Measurements from ENCODE around the gene MYBPHL.
"Not testable (repeated sequence)": the region's sequence is repeated elsewhere in the genome, so short reads cannot be mapped to it uniquely, and the experiment has no call there.

Gene MYBPHL

DNA sequence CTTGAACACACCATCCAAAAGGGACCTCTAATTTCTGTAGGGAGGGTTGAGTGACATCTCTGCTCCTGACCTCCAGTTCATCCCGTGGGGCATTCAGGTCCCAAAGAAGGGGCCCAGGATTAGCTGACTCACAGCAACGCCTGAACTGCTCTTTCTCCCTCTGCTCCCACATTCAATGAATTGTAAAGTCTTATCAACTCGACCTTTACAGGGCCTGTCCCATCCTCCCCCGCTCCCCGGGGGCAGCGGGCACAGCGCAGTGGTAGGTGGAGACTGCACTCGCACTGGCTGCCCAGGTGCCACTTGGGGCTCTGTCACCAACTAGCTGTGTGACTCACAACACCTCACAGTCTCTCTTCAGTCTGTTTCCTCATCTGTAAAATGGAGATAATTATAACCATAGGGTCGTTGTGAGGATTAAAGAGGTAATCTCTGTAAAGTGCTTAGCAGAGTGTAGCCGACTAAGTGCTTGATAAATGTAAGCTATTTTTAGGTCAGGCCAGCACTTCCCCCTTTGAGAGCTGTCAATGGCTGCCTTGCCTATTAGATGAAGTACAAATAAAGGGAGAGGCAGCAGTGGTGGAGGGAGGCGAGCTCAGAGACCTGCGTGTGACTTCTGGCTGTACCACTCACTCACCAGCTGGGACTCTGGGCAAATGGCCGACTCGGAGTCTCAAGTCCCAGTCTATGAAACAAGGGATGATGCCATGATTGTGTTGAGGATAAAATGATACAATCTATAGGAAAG lies 637 bp upstream of the MYBPHL start:
- no peak for DNase-seq (ENCODE audit: low read depth in 1 of 2, low spot score in 1 of 2)

DNA sequence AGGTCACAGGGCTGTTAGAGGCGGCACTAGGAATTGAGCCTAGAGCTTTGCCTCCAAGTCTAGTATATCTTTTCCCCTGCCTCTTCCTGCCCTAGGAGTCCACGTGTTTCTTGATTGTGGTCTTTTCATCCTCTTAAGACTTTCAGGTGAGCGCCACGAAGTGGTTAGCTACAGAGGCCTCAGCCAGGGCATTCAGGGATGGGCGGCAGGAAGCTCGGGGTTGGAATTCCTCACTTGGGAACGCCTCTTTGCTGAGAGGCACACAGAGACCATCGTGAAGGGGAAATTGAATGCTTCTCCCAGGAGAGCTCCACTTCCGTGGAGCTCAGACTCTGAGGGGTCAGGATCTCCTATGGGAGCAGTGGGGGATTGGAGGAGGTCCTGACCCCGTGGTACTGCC lies 820 bp downstream of the MYBPHL start:
- DNase-seq (ENCODE audit: low read depth in 1 of 2, low spot score in 1 of 2), result not testable (repeated sequence)

DNA sequence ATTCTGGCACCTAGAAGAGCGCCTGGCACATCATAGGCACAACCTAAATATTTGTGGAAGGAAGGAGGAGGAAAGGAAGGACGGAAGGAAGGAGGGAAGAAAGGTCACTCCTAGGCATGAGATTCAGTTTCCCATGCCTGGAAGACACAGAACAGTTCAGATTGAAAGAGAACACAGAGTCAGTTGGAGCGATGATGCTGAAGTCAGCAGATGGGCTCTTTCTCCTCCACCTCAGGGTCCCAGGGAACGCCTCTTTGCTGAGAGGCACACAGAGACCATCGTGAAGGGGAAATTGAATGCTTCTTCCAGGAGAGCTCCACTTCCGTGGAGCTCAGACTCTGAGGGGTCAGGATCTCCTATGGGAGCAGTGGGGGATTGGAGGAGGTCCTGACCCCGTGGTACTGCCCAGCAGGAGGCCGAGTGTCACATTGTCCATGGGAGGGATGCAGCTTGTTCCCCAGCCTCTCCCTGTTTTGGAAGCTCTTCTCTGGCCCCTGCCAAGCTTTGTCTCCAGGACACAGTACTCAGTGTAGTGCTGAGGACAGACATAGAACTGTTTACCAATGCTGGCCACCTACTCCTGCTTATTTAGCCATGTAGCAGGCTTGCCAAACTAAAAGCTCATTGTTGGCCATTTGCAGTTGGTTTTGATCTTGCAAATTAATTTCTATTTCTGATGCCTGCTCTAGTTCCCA lies 2.4 kb downstream of the MYBPHL start:
- no peak for DNase-seq (ENCODE audit: low read depth in 1 of 2, low spot score in 1 of 2)

DNA sequence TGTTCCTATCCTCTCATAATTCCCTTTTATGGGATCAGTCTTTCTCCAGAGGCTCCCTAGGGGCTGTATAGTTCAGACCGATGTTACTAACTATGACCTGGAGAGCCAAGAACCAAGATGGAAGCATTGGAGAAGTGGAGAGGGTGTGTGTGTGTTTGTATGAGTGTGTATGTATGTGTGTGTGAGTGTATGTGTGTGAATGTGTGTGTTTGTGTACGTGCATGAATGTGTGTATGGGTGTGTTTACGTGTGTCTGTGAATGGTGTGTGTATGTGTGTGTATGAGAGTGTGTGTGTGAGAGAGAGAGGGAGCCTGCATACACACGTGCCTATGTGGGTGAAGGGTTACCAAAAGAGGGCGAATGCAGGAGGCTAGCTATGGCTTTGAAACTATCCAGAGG lies 4.9 kb downstream of the MYBPHL start:
- no peak for DNase-seq (ENCODE audit: low read depth in 1 of 2, low spot score in 1 of 2)

DNA sequence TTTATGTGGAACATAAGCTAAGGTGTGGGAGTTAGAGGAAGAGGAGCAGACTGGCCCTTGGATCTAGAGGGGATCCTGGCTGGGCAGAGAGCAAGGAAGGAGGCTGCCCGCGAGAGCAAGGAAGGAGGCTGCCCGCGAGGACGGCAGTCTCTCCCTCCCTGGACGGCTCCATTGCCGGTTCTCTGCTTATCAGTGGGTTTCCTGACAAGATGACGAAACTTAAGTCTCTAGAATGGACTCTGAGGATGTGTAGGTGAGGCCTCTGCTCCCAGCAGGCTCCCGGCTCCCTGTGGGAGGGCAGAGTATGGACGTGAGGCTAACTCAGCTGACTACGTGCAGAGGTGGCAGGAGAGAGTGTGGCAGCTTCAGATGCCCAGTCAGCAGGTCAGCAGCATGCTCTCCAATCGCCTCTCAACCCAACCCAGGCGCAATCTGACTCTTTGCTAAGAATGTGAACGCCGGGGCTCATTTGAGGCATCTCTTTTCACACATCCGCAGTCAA lies 6.1 kb downstream of the MYBPHL start:
- DNase-seq (ENCODE audit: low read depth in 1 of 2, low spot score in 1 of 2), result no peak

DNA sequence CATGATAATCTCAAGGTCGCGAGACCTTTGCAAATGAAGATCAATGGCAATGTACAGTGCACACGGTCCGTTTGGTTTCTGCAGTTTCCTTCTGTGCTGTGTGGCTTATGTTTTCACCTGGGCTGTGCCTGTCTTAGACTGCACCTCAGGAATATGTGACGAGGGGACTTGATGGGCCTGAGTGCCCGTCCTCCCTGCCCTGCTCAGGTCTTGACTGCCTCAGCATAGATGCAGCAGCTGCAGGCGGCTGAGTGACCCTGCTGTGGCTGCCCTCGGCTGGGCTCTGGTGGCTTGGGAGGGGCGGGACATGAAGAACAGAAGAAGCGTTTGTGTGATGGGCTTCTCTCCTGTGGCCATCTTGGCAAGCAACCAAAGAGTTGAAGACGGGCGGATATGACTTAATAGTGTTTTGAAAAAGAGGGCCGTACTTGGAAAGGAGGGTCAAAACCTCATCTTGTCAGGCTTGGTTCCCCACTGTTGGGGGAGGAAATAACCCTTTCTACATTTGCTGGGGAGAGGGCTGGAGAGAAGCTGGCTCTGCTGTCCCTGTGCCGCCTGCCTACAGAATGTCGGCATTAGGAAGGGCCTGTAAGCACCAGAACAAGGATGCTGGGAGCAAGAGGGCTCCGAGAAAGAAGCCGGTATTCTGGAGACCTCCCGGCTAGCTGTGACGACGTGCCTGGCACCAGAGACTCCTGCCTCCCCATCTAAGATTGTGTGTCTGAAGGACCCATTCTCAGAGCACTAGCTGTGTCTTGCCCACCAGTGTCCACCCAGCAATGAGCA lies 7.1 kb downstream of the MYBPHL start:
- DNase-seq (ENCODE audit: low read depth in 1 of 2, low spot score in 1 of 2), result no peak

DNA sequence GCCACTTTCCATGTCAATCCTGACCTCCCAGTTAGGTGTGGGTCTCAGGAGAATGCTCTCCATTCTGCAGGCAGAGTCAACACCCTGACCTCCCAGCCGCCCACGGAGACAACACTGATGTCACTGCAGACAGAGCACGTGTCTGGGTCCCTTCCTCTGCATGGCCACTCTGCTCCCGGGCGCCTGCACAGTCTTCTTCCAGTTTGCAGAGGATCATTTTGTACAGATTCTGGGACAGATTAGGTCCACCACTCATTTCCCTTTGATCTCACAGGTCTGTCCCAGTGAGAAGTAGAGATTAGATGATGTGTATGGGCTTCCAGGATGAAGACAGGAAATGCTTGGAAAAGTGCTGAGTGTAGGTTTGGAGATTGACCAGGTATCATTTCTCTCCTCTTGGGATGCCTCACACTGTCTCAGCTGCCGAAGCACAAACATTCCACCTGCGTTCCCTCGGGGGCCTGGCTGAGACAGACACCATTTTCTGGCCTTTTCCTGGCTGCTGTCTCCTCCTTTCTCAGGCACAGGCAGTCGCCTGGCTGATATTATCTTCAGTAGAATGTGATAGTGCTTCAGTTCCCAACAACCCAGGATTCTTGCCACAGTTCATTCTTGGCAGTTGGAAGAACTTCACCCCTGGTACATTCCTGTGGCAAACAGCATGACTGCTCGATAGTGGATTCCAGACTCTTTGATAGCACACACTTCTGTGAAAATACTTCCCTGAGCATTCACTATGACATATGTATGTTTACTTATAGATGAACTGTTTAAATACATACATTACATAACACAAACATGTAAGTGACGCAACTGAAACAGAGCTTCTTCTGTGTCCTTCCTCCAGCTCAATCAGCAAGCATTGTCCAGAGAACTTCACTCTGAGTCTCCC lies 7.9 kb downstream of the MYBPHL start:
- no peak for DNase-seq (ENCODE audit: low read depth in 1 of 2, low spot score in 1 of 2)

DNA sequence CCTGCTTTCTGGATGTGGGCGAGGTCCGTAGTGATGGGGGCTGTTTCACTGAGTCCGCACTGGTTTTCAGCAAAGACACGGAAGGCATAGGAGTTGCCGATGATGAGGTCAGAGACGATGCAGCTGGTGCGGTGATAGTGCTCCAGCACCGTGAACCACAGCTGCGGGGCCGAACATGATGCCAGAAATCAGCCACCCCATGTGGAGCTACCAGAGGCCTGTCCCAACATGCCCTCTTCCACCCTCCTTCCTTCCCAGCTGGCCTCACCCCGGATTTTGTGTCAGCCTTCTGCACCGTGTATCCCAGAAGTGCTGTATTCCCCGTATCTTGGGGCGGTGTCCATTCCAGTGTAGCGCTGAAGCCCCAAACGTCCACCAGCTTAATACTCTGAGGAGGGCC lies 10.0 kb downstream of the MYBPHL start:
- no peak for DNase-seq (ENCODE audit: low read depth in 1 of 2, low spot score in 1 of 2)

DNA sequence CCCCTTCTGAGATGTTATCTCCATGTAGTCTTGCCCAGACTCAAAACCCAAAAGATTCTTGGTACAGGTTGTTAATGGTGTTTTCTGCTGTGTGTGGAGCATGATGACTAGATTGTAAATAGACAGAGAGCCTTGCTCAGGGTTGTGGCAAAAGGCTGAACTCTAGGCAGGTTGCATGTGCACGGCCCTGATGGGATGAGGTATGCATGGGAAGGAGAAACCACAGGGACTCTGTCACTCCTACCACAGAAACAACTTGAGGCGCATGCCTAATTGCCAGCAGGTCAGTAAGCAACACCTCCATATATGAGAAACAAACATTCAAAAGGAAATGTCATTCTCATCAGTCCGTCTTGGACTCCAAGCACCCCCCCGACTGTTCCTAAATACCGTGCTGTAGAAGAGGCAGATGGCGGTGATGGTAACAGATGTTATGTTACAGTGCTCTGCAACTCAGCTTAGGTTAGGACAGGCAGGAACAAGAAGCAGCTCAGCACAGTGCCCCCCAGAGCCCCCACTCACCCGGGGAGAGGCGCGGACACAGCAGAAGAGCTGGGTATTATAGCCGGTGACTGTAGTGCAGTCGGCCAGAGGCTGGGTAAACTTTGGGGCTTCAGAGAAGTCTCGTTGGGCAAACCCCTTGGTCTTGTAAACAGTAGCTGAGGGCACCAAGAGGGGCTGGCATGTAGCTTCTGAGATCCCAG lies 10.9 kb downstream of the MYBPHL start:
- no peak for DNase-seq (ENCODE audit: low read depth in 1 of 2, low spot score in 1 of 2)

DNA sequence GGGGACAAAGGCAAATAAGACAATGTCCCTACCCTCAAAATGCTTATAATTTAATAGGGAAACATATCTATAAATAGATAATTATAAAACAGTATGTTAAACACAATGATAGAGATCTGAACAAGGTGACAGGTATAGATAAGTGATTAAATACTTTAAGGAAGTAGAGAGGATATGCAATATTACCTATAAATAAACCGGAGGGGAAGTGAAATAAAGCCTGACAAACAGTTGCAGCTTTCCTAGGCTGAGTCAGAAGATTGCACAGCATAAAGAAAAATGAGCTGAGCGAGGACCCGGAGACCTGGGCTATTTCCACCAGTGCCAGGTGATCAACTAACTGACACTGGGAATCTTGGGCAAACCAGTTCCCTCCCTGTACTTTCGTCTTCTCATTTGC lies 12.3 kb downstream of the MYBPHL start:
- DNase-seq (ENCODE audit: low read depth in 1 of 2, low spot score in 1 of 2), result no peak

DNA sequence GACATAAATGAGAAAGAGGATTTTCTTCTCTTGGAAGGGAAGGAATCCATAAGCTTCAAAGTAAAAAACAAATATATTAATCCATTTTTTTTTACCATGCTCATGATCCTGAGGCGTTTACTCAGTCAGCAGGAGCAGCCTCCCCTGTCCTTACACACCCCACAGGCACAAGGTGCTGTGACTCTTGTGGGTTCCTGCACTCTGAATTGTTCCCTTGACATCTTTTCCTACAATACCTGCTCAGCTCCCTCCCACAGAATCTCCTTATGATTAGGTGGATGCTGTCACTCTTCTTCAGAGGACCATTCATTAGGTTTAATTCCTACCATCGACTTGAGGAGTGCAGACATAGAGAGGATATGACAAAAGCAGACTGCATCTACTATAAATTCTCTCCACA lies 13.8 kb downstream of the MYBPHL start:
- DNase-seq (ENCODE audit: low read depth in 1 of 2, low spot score in 1 of 2), result no peak

DNA sequence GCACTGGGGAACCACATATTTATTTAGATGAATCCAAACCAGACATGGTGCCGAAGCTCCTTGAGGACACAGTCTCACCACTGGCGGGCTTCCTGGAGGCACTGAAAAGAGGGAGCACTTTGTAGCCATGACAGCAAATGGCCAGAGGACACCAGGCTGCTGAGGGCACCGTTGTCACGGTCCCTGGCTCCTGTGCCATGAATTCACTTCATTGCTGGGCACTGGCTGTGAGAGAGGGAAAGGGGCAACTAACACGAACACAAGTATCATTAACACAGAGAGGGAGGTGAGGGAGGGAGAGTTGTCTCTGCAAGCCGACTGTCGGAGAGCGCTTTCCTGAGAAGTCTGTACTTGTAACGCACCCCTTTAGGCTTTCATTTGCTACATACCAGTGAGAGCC lies 14.4 kb downstream of the MYBPHL start:
- no peak for DNase-seq (ENCODE audit: low read depth in 1 of 2, low spot score in 1 of 2)

DNA sequence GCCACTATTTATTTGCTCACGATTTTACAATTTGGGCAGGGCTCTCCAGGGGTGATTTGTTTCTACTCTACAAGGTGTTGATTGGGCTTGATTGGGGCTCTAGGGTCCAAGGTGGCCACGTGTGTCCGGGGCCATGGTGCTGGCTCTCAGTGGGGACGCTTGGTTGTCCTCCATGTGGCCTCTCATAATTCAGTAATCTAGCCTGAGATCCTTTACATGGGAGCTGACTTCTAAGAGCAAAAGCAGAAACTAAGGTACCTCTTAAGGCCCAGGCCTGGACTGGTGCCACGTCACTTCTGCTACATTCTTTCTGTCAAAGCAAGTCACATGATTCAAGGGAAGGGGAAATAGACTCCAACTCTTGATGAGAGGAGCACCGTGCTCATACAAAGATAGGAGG lies 15.8 kb downstream of the MYBPHL start:
- no peak for DNase-seq (ENCODE audit: low read depth in 1 of 2, low spot score in 1 of 2)

DNA sequence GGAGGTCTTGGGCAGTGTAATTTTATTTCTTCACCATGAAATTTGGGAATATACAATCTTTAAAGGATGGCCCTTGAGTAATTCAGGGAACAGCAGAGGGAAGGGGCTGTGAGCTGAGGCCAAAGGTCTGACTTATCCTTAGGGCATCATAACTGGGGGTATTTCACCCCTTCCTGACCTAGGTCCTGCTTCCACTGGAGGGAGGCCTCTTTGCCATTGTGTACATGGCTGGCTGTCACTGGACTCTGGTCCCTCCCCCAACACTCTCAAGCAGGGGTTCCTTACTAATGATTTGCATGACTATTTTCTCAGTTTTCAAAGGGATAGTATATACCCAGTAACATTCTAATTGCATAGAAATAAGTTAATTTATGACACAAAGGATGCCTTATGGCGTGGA lies 16.7 kb downstream of the MYBPHL start:
- no peak for DNase-seq (ENCODE audit: low read depth in 1 of 2, low spot score in 1 of 2)

DNA sequence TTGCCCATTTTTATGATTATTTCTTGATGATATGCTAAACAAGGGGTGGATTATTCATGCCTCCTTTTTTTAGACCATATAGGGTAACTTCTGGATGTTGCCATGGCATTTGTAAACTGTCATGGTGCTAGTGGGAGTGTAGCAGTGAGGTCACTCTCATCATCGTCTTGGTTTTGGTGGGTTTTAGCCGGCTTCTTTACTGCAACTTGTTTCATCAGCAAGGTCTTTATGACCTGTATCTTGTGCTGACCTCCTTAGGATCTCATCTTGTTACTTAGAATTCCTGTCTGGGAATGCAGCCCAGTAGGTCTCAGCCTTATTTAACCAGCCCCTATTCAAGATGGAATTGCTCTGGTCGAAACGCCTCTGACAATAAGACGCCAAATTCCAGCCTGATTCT lies 20.0 kb downstream of the MYBPHL start:
- DNase-seq (ENCODE audit: low read depth in 1 of 2, low spot score in 1 of 2), result not testable (repeated sequence)

DNA sequence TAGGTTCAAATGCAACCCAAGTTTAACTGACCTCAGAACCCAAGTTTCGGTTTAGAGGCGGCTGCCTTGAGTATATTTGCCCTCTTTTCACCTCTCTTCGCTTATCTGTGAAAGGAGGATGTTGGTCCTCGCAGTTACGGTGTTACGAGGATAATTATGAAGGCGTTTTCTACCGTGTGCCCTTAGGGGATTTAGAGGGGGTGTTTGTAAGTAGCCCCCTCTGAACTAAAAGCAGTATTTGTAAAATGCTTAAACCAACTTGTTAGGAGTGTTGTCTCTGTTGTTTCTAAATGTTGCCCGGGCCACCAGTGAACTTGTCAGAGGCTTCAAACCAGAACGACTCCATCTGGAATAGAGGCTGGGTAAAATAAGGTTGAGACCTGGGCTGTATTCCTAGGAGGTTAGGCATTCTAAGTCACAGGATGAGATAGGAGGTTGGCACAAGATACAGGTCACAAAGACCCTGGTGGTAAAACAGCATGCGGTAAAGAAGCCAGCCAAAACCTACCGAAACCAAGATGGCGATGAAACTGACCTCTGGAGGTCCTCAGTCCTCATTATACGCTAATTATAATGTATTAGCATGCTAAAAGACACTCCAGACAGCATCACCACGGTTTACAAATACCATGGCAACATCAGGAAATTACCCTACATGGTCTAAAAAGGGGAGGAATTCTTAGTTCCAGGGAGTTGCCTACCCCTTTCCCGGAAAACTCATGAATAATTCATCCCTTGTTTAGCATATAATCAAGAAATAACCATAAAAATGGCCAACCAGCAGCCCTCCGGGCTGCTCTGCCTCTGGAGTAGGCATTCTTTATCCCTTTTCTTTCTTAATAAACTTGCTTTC lies 22.8 kb downstream of the MYBPHL start:
- no peak for DNase-seq (ENCODE audit: low read depth in 1 of 2, low spot score in 1 of 2)

DNA sequence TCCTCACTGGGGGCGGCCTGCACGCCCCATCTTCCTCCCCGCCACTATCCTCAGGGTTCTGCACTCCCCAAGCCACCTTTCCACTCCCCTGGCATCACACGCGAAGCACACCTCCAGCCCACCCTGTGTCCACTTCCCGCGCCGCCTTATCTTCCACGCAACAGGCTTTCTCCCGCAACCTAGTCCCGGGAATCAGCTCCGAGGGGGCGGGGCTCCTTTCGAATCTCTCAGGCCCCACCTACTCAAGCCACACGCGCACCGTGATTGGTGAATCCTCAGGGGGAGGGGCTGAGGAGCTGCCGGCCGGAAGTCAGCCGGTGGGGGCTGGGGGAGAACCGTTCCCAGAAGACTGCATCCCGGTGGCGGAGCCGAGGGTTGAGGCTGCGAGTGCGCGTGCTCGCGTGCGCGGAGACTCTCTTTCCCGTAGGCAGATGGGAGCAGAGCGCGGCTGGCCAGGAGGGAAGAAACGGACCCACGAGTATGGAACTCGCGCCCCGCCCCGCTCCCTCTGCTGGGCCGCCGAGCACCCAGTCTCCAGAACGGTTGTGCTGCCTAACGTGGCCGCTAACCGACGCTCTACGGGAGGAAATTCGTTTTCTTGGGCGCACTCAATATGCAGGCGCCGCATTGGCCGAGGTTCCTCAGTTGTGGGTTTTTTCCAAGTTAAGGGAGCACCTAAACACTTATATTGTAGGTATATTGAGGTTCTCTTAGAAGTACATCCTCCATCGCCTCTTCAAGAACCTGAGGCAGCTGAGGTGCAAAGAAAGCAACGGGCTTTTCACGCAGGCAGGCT lies 23.7 kb downstream of the MYBPHL start, which contains the start of gene PSRC1:
Gene PSRC1 (minus strand): TSS at position 194 of the 796 bp plus-strand sequence.
- peak; percentile 80 to 81 for DNase-seq (ENCODE audit: low read depth in 1 of 2, low spot score in 1 of 2)

DNA sequence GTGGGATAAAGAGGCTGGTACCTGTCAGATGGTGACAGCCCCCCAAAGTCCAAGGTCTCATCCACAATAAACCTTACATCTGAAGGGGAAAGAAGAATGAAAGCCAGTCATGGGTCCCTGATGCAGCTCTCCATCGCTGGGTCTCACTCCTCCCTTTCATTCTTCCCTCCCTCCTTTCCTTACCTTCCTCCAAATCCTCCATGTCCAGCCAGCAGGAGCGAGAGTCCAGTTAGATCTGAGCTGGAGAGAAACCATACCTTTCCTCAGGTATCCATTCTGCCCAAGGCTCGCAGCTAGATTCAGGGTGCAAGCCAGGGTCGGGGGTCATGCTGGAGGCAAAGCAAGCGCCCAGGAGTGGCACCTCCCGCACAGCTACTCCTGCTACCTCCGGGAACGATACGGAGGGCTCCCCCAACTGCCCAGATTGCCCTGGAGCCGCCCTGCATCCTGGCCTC lies 24.3 kb downstream of the MYBPHL start:
- DNase-seq (ENCODE audit: low read depth in 1 of 2, low spot score in 1 of 2), result no peak
